ENCODE data around the gene HIVEP3. TPM values are rescaled to one million over a fixed set of nuclear protein-coding genes. Genes with fewer than 3 reads are reported as not detected.
"Not testable (repeated sequence)": the region's sequence is repeated elsewhere in the genome, so short reads cannot be mapped to it uniquely, and the experiment has no call there.

The HIVEP3 gene
- total RNA-seq, 1 donor from 2014 or later = 76.7 TPM

GRCh38 chr1:41558761-41559171, 360.0 kb downstream of the HIVEP3 start:
- peaks cover 70% of the 10 kb centered on the region for H3K36me3 Mint-ChIP-seq (ENCODE audit: low read depth)
- H3K9me3 Mint-ChIP-seq = peaks cover 12% of the 10 kb centered on the region
- peaks cover 5% of the 10 kb centered on the region for H3K4me1 Mint-ChIP-seq (ENCODE audit: low read depth)
- no peak overlapping the region for H3K27ac Mint-ChIP-seq
- no peak for DNase-seq (ENCODE audit: low spot score)
- H3K4me3 Mint-ChIP-seq = no peak overlapping the region
- no peaks in the 10 kb centered on the region for H3K27me3 Mint-ChIP-seq (ENCODE audit: insufficient read depth)
- intact Hi-C loops (cut with micrococcal nuclease) = no loop called here

GRCh38 chr1:41557751-41558455, 360.8 kb downstream of the HIVEP3 start:
- no peak for DNase-seq (ENCODE audit: low spot score)
- H3K4me3 Mint-ChIP-seq = no peak overlapping the region
- no peaks in the 10 kb centered on the region for H3K27me3 Mint-ChIP-seq (ENCODE audit: insufficient read depth)
- intact Hi-C loops (cut with micrococcal nuclease) = no loop called here
- H3K4me1 Mint-ChIP-seq (ENCODE audit: low read depth) = no peaks in the 10 kb centered on the region
- H3K36me3 Mint-ChIP-seq (ENCODE audit: low read depth) = peaks cover 72% of the 10 kb centered on the region
- no peak overlapping the region for H3K27ac Mint-ChIP-seq
- H3K9me3 Mint-ChIP-seq = peaks cover 14% of the 10 kb centered on the region

- H3K27ac Mint-ChIP-seq; intact Hi-C loops (cut with micrococcal nuclease); H3K4me3 Mint-ChIP-seq; H3K4me1 Mint-ChIP-seq (ENCODE audit: low read depth); DNase-seq (ENCODE audit: low spot score); H3K27me3 Mint-ChIP-seq (ENCODE audit: insufficient read depth): not testable (repeated sequence)
- peaks cover 71% of the 10 kb centered on the region for H3K36me3 Mint-ChIP-seq (ENCODE audit: low read depth)
- H3K9me3 Mint-ChIP-seq = peaks cover 30% of the 10 kb centered on the region
These were observed 364.0 kb downstream of the HIVEP3 start for GRCh38 chr1:41554746-41555145.

- H3K4me1 Mint-ChIP-seq (ENCODE audit: low read depth) = no peaks in the 10 kb centered on the region
- H3K4me3 Mint-ChIP-seq = no peak overlapping the region
- peaks cover 17% of the 10 kb centered on the region for H3K9me3 Mint-ChIP-seq
- H3K36me3 Mint-ChIP-seq (ENCODE audit: low read depth) = peaks cover 43% of the 10 kb centered on the region
- no peaks in the 10 kb centered on the region for H3K27me3 Mint-ChIP-seq (ENCODE audit: insufficient read depth)
- intact Hi-C loops (cut with micrococcal nuclease) = no loop called here
- no peak overlapping the region for H3K27ac Mint-ChIP-seq
- no peak for DNase-seq (ENCODE audit: low spot score)
These were observed 370.8 kb downstream of the HIVEP3 start for GRCh38 chr1:41547781-41548560.

- Mint-ChIP-seq H3K9me3 (peaks cover 12% of the 10 kb centered on the region), H3K4me3 (no peak overlapping the region), H3K27me3 (ENCODE audit: insufficient read depth) (no peaks in the 10 kb centered on the region), H3K27ac (no peak overlapping the region), H3K4me1 (ENCODE audit: low read depth) (no peaks in the 10 kb centered on the region), H3K36me3 (ENCODE audit: low read depth) (peaks cover 43% of the 10 kb centered on the region)
- intact Hi-C loops (cut with micrococcal nuclease) = no loop called here
- no peak for DNase-seq (ENCODE audit: low spot score)
These were observed 371.4 kb downstream of the HIVEP3 start for GRCh38 chr1:41547336-41547735.

GRCh38 chr1:41546833-41547135, 371.9 kb downstream of the HIVEP3 start:
- H3K27me3 Mint-ChIP-seq (ENCODE audit: insufficient read depth) = no peaks in the 10 kb centered on the region
- H3K27ac Mint-ChIP-seq = no peak overlapping the region
- H3K36me3 Mint-ChIP-seq (ENCODE audit: low read depth) = peaks cover 44% of the 10 kb centered on the region
- intact Hi-C loops (cut with micrococcal nuclease) = no loop called here
- DNase-seq (ENCODE audit: low spot score) = no peak
- no peaks in the 10 kb centered on the region for H3K4me1 Mint-ChIP-seq (ENCODE audit: low read depth)
- H3K9me3 Mint-ChIP-seq = peaks cover 9% of the 10 kb centered on the region
- no peak overlapping the region for H3K4me3 Mint-ChIP-seq

GRCh38 chr1:41545996-41546832, 372.5 kb downstream of the HIVEP3 start:
- peaks cover 4% of the 10 kb centered on the region for H3K9me3 Mint-ChIP-seq
- no peak for DNase-seq (ENCODE audit: low spot score)
- H3K4me1 Mint-ChIP-seq (ENCODE audit: low read depth) = peaks cover 5% of the 10 kb centered on the region
- H3K4me3 Mint-ChIP-seq = no peak overlapping the region
- H3K27ac Mint-ChIP-seq = no peak overlapping the region
- no peaks in the 10 kb centered on the region for H3K27me3 Mint-ChIP-seq (ENCODE audit: insufficient read depth)
- peaks cover 41% of the 10 kb centered on the region for H3K36me3 Mint-ChIP-seq (ENCODE audit: low read depth)
- intact Hi-C loops (cut with micrococcal nuclease) = no loop called here

GRCh38 chr1:41542196-41542930, 376.4 kb downstream of the HIVEP3 start:
- H3K4me3 Mint-ChIP-seq = no peak overlapping the region
- no peaks in the 10 kb centered on the region for H3K9me3 Mint-ChIP-seq
- no peak overlapping the region for H3K27ac Mint-ChIP-seq
- H3K27me3 Mint-ChIP-seq (ENCODE audit: insufficient read depth) = peaks cover 1% of the 10 kb centered on the region
- no peak for DNase-seq (ENCODE audit: low spot score)
- peaks cover 6% of the 10 kb centered on the region for H3K4me1 Mint-ChIP-seq (ENCODE audit: low read depth)
- H3K36me3 Mint-ChIP-seq (ENCODE audit: low read depth) = peaks cover 32% of the 10 kb centered on the region
- intact Hi-C loops (cut with micrococcal nuclease) = no loop called here

GRCh38 chr1:41541592-41541952, 377.1 kb downstream of the HIVEP3 start:
- Mint-ChIP-seq H3K27ac (no peak overlapping the region), H3K4me1 (ENCODE audit: low read depth) (peaks cover 6% of the 10 kb centered on the region), H3K36me3 (ENCODE audit: low read depth) (peaks cover 30% of the 10 kb centered on the region), H3K4me3 (no peak overlapping the region), H3K9me3 (no peaks in the 10 kb centered on the region), H3K27me3 (ENCODE audit: insufficient read depth) (peaks cover 1% of the 10 kb centered on the region)
- intact Hi-C loops (cut with micrococcal nuclease) = no loop called here
- DNase-seq (ENCODE audit: low spot score) = no peak

GRCh38 chr1:41540886-41541591, 377.7 kb downstream of the HIVEP3 start:
- intact Hi-C loops (cut with micrococcal nuclease) = no loop called here
- DNase-seq (ENCODE audit: low spot score) = no peak
- Mint-ChIP-seq H3K4me3 (no peak overlapping the region), H3K4me1 (ENCODE audit: low read depth) (peaks cover 9% of the 10 kb centered on the region), H3K27me3 (ENCODE audit: insufficient read depth) (peaks cover 1% of the 10 kb centered on the region), H3K27ac (no peak overlapping the region), H3K9me3 (no peaks in the 10 kb centered on the region), H3K36me3 (ENCODE audit: low read depth) (peaks cover 33% of the 10 kb centered on the region)

- Mint-ChIP-seq H3K4me3 (no peak overlapping the region), H3K27me3 (ENCODE audit: insufficient read depth) (peaks cover 1% of the 10 kb centered on the region), H3K4me1 (ENCODE audit: low read depth) (peaks cover 13% of the 10 kb centered on the region), H3K27ac (no peak overlapping the region), H3K36me3 (ENCODE audit: low read depth) (peaks cover 40% of the 10 kb centered on the region), H3K9me3 (no peaks in the 10 kb centered on the region)
- no peak for DNase-seq (ENCODE audit: low spot score)
- intact Hi-C loops (cut with micrococcal nuclease) = no loop called here
These were observed 378.7 kb downstream of the HIVEP3 start for GRCh38 chr1:41539999-41540398.

GRCh38 chr1:41539418-41539805, 379.3 kb downstream of the HIVEP3 start:
- Mint-ChIP-seq H3K4me1 (ENCODE audit: low read depth) (peaks cover 13% of the 10 kb centered on the region), H3K4me3 (no peak overlapping the region), H3K27me3 (ENCODE audit: insufficient read depth) (peaks cover 1% of the 10 kb centered on the region), H3K9me3 (no peaks in the 10 kb centered on the region), H3K27ac (peak overlapping the region; percentile 50), H3K36me3 (ENCODE audit: low read depth) (peaks cover 44% of the 10 kb centered on the region)
- intact Hi-C loops (cut with micrococcal nuclease) = no loop called here
- no peak for DNase-seq (ENCODE audit: low spot score)

Measured in activated T-helper 1 cell treated with anti-CD3 and anti-CD28 coated beads, Interleukin-12 subunit alpha, Interleukin-12 subunit beta, Interleukin-2, Interleukin-4 antibody, amounts not matched to agents 30 ng/mL and 10 ng/mL and 1 ng/mL, durations not matched to agents 14 hours and 24 hours and 36 hours (primary cell).